Measurements from ENCODE around the gene TMEM135. TPM values are rescaled to one million over a fixed set of nuclear protein-coding genes. Genes with fewer than 3 reads are reported as not detected.

TMEM135 gene
- total RNA-seq, 3 donors from 2014 or later: 38.3 to 46.8 (median 43.2) TPM

GRCh38 chr11:87031433-87032170 is 6.1 kb upstream of the TMEM135 start:
- Histone ChIP-seq H3K4me3 (no peak overlapping the region), H3K9me3 (no peaks in the 10 kb centered on the region), H3K27ac (no peak overlapping the region), H3K4me1 (no peaks in the 10 kb centered on the region), H3K36me3 (no peaks in the 10 kb centered on the region), H3K27me3 (no peaks in the 10 kb centered on the region)
- intact Hi-C loops (cut with DNase I; ENCODE audit: low total_unique reads): loop anchor here (10.0 kb wide), 1 partner anchor 77 kb away; the partner anchor contains the start of gene FZD4
- no peak for TF ChIP-seq POLR2A (IDR thresholded peaks at IDR 0.05)
- TF ChIP-seq POLR2AphosphoS5 (IDR thresholded peaks at IDR 0.05): no peak
- TF ChIP-seq CTCF (IDR thresholded peaks at IDR 0.05): no peak
- DNase-seq (ENCODE audit: low spot score in 2 of 2): no peak

GRCh38 chr11:87033561-87033960 is 4.2 kb upstream of the TMEM135 start:
- Histone ChIP-seq H3K9me3 (no peaks in the 10 kb centered on the region), H3K36me3 (no peaks in the 10 kb centered on the region), H3K4me3 (no peak overlapping the region), H3K4me1 (no peaks in the 10 kb centered on the region), H3K27ac (no peak overlapping the region), H3K27me3 (no peaks in the 10 kb centered on the region)
- intact Hi-C loops (cut with DNase I; ENCODE audit: low total_unique reads): loop anchor here (10.0 kb wide), 1 partner anchor 79 kb away; the partner anchor contains the start of gene FZD4
- no peak for DNase-seq (ENCODE audit: low spot score in 2 of 2)
- no peak for TF ChIP-seq CTCF (IDR thresholded peaks at IDR 0.05)
- TF ChIP-seq POLR2AphosphoS5 (IDR thresholded peaks at IDR 0.05): no peak
- TF ChIP-seq POLR2A (IDR thresholded peaks at IDR 0.05): no peak

GRCh38 chr11:87035976-87036583 is 1.7 kb upstream of the TMEM135 start:
- DNase-seq (ENCODE audit: low spot score in 2 of 2): no peak
- H3K9me3 ChIP-seq: no peaks in the 10 kb centered on the region
- H3K4me3 ChIP-seq: no peak overlapping the region
- TF ChIP-seq POLR2A (IDR thresholded peaks at IDR 0.05) (no peak), CTCF (IDR thresholded peaks at IDR 0.05) (no peak), POLR2AphosphoS5 (IDR thresholded peaks at IDR 0.05) (no peak)
- peaks cover 0 to 4% of the 10 kb centered on the region in 2 donors for H3K4me1 ChIP-seq
- H3K27me3 ChIP-seq: no peaks in the 10 kb centered on the region
- no peaks in the 10 kb centered on the region for H3K36me3 ChIP-seq
- H3K27ac ChIP-seq: peak overlapping the region; percentile 68 to 88
- intact Hi-C loops (cut with DNase I; ENCODE audit: low total_unique reads): loop anchor here (10.0 kb wide), 1 partner anchor 81 kb away; the partner anchor contains the start of gene FZD4

- Histone ChIP-seq H3K4me1 (peaks cover 0 to 4% of the 10 kb centered on the region in 2 donors), H3K4me3 (peak overlapping the region; percentile 58 to 88 (median 81)), H3K27me3 (no peaks in the 10 kb centered on the region), H3K27ac (peak overlapping the region; percentile 88 to 97), H3K9me3 (no peaks in the 10 kb centered on the region), H3K36me3 (no peaks in the 10 kb centered on the region)
- TF ChIP-seq POLR2A (IDR thresholded peaks at IDR 0.05) (no peak), CTCF (IDR thresholded peaks at IDR 0.05) (no peak), POLR2AphosphoS5 (IDR thresholded peaks at IDR 0.05) (no peak)
- no peak for DNase-seq (ENCODE audit: low spot score in 2 of 2)
- intact Hi-C loops (cut with DNase I; ENCODE audit: low total_unique reads): loop anchor here (10.0 kb wide), 1 partner anchor 82 kb away; the partner anchor contains the start of gene FZD4
Observed at GRCh38 chr11:87036756-87037449, 831 bp upstream of the TMEM135 start.

All from breast epithelium (tissue), 4 donors.